CD8-positive, alpha-beta memory T cell (primary cell): Measurements from ENCODE around the gene VAV3. TPM values are rescaled to one million over a fixed set of nuclear protein-coding genes. Genes with fewer than 3 reads are reported as not detected.

Experiments
- CTCF ChIA-PET: fragments of 350-600 bp; sonication (Branson Sonifier 250); formaldehyde crosslinking; loops from one replicate; lab custom pipeline; 2021; ENCODE audit warnings: antibody characterized with exemption; lab: Charles Lee
- POLR2A ChIA-PET: fragments of 350-600 bp; sonication (Branson Sonifier 250); formaldehyde crosslinking; loops from one replicate; lab custom pipeline; 2021; ENCODE audit warnings: antibody characterized with exemption; lab: Charles Lee
- DNase-seq, 5 donors: peaks; one replicate each; pipeline versions ENCODE4 v3.0.0 to v3.0.0-alpha.2; 2020 to 2022; ENCODE audit warnings: mixed read lengths in 1 of 5
- H3K27ac ChIP-seq: one replicate; pipeline ENCODE4 v1.7.0; 2013; ENCODE audit warnings: low read depth, mild to moderate bottlenecking, low read length, moderate library complexity
- H3K27me3 ChIP-seq: 2 replicates; pipeline ENCODE4 v1.7.0; 2013; ENCODE audit warnings: low read length, mild to moderate bottlenecking; ENCODE audit not compliant: insufficient read depth, poor library complexity, severe bottlenecking
- H3K36me3 ChIP-seq: 2 replicates; pipeline ENCODE4 v1.7.0; 2013; ENCODE audit warnings: mild to moderate bottlenecking, low read length, moderate library complexity; ENCODE audit not compliant: insufficient read depth
- H3K4me1 ChIP-seq: 2 replicates; pipeline ENCODE4 v1.7.0; 2013; ENCODE audit warnings: mild to moderate bottlenecking, low read length, moderate library complexity; ENCODE audit not compliant: insufficient read depth
- H3K4me3 ChIP-seq: 2 replicates; pipeline ENCODE4 v1.7.0; 2013; ENCODE audit warnings: mild to moderate bottlenecking, low read length
- H3K9me3 ChIP-seq: 2 replicates; pipeline ENCODE4 v1.7.0; 2013; ENCODE audit warnings: mild to moderate bottlenecking, low read length
- H3K27ac Mint-ChIP-seq, 8 donors: one replicate each; pipeline ENCODE4 v1.8.0; 2020 to 2021; ENCODE audit warnings: mixed read lengths in 8 of 8, mild to moderate bottlenecking in 6 of 8, inconsistent platforms in 3 of 8, moderate library complexity in 3 of 8
- H3K27me3 Mint-ChIP-seq, 2 donors: one replicate each; pipeline ENCODE4 v1.8.0; 2020 to 2021; ENCODE audit warnings: mixed read lengths in 2 of 2, mild to moderate bottlenecking in 1 of 2, moderate library complexity in 1 of 2
- H3K36me3 Mint-ChIP-seq, 3 donors: one replicate each; pipeline ENCODE4 v1.8.0; 2020 to 2021; ENCODE audit warnings: mixed read lengths in 3 of 3, inconsistent platforms in 1 of 3, mild to moderate bottlenecking in 1 of 3
- H3K4me1 Mint-ChIP-seq, 3 donors: one replicate each; pipeline ENCODE4 v1.8.0; 2020 to 2021; ENCODE audit warnings: mixed read lengths in 3 of 3, inconsistent platforms in 1 of 3, mild to moderate bottlenecking in 1 of 3
- H3K4me3 Mint-ChIP-seq, 7 donors: one replicate each; pipeline ENCODE4 v1.8.0; 2020 to 2021; ENCODE audit warnings: mixed read lengths in 7 of 7, mild to moderate bottlenecking in 6 of 7, moderate library complexity in 4 of 7, inconsistent platforms in 2 of 7
- H3K9me3 Mint-ChIP-seq, 5 donors: one replicate each; pipeline ENCODE4 v1.8.0; 2020 to 2022; ENCODE audit warnings: mixed read lengths in 5 of 5, mild to moderate bottlenecking in 3 of 5, moderate library complexity in 2 of 5, inconsistent platforms in 1 of 5
- polyA plus RNA-seq: library from polyadenylated mRNA; unstranded; fragments of 300-500 nt; fragmentation: Illumina TruSeq; gene quantifications from one replicate; pipeline ENCODE4 v1.2.3, GENCODE V29; 2021
- total RNA-seq, 2 experiments: library from RNA; stranded (reverse); gene quantifications; one replicate each; pipeline ENCODE4 v1.2.3, GENCODE V29; 2021

Gene VAV3
- total and polyA plus RNA-seq, 3 experiments from 2014 or later = 4.4 to 13.7 (median 4.7) TPM

DNA sequence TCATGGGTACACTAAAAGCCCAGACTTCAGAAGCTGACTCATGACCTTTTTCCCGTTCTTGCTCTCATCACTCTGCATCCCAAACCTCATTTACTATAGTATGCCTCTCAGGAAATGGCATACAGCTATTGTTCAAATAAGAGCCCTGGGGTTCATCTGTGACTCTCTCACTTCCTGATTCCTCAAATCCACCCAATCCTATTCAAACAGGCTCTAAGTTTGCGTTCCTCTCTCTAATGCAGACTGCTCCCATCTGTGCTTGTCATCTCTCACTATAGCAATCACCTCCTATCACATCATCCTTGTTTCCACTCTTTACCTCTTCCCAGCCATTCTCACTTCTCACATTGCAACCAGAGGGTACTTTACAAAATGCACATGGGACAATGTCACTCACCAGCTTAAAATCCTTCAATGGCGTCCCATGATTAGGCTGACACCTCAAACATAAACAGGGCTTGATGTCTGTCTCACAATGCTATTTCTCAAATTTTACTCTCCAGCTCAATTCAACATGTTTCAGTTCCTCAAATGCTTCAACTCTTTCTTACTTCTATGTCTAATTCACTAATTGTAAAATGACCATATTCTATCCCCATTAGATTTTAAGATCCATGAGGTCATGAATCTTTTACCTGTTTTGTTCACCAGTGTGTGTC lies 415.7 kb downstream of the VAV3 start:
- no peak overlapping the region for H3K27ac ChIP-seq
- no peak for DNase-seq
- Mint-ChIP-seq H3K27me3 (peaks cover 0 to 1% of the 10 kb centered on the region in 2 donors), H3K4me3 (no peak overlapping the region), H3K36me3 (no peaks in the 10 kb centered on the region), H3K9me3 (no peaks in the 10 kb centered on the region), H3K27ac (no peak overlapping the region), H3K4me1 (no peaks in the 10 kb centered on the region)
- no peaks in the 10 kb centered on the region for H3K4me1 ChIP-seq
- no peaks in the 10 kb centered on the region for H3K36me3 ChIP-seq
- H3K27me3 ChIP-seq = no peaks in the 10 kb centered on the region
- H3K9me3 ChIP-seq = no peaks in the 10 kb centered on the region
- POLR2A ChIA-PET = no interaction called here
- H3K4me3 ChIP-seq = no peak overlapping the region
- CTCF ChIA-PET = no interaction called here

DNA sequence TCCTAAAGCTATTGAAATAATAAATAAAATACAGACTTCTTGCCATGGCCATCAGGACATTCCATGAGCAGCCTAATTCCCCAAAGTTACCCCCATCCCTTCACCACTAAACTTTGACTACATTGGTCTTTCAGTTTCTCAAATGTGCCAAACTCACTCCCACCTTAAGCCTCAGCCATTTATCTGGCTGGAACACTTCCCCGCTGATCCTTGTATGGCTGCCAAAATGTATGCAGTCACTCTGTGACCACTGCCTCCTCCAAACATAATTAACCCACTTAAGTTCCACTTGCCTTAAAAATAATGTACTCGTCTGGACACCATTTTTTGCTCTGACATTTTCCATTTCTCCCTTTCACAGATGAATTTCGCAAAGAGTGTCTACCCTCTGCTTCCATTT lies 416.7 kb downstream of the VAV3 start:
- Mint-ChIP-seq H3K4me3 (no peak overlapping the region), H3K9me3 (peaks cover 0 to 2% (median 0%) of the 10 kb centered on the region in 5 donors), H3K36me3 (no peaks in the 10 kb centered on the region), H3K27me3 (peaks cover 0 to 1% of the 10 kb centered on the region in 2 donors), H3K4me1 (no peaks in the 10 kb centered on the region), H3K27ac (no peak overlapping the region)
- Histone ChIP-seq H3K4me1 (no peaks in the 10 kb centered on the region), H3K4me3 (no peak overlapping the region), H3K36me3 (no peaks in the 10 kb centered on the region), H3K9me3 (no peaks in the 10 kb centered on the region), H3K27ac (no peak overlapping the region), H3K27me3 (no peaks in the 10 kb centered on the region)
- ChIA-PET CTCF (no interaction called here), POLR2A (no interaction called here)
- no peak for DNase-seq

DNA sequence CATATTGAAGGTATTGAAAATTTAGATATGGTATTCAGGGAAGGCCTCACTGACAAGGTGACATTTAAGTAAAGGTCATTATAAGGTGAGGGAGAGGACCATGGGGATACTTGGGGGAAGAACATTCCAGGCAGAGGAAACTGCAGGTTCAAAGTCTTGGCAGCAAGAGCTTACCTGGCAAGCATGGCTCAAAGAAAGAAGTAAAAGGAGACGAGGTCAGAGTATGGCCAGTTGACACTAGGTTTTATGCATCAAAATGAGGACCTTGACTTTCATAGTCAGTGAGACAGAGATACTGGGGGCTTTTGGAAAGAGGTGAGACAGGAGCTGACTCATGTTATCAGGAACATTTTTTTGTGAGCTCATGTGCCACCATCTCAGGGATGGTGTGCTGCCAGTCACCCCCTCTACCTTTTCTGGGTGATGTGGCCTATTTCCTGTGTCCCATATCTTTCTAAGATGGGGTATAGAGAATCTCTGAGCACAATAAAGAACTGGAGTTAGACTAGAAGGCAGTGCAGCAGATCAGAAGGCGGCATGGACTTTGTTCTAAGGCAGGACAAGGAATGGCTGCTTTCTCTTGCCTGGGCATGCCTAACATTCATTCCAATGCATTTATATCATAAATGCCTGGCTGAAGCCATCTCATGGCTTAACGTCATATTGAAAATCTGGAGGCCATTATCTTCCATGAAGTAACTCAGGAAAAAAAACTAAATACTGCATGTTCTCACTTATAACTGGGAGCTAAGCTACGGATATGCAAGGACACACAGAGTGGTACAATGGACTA lies 417.4 kb downstream of the VAV3 start:
- Mint-ChIP-seq H3K4me1 (no peaks in the 10 kb centered on the region), H3K4me3 (no peak overlapping the region), H3K36me3 (no peaks in the 10 kb centered on the region), H3K27me3 (peaks cover 1 to 3% of the 10 kb centered on the region in 2 donors), H3K27ac (no peak overlapping the region), H3K9me3 (peaks cover 0 to 4% (median 0%) of the 10 kb centered on the region in 5 donors)
- Histone ChIP-seq H3K4me1 (no peaks in the 10 kb centered on the region), H3K27me3 (no peaks in the 10 kb centered on the region), H3K36me3 (no peaks in the 10 kb centered on the region), H3K9me3 (no peaks in the 10 kb centered on the region), H3K27ac (no peak overlapping the region), H3K4me3 (no peak overlapping the region)
- DNase-seq = no peak
- POLR2A ChIA-PET = no interaction called here
- CTCF ChIA-PET = no interaction called here

DNA sequence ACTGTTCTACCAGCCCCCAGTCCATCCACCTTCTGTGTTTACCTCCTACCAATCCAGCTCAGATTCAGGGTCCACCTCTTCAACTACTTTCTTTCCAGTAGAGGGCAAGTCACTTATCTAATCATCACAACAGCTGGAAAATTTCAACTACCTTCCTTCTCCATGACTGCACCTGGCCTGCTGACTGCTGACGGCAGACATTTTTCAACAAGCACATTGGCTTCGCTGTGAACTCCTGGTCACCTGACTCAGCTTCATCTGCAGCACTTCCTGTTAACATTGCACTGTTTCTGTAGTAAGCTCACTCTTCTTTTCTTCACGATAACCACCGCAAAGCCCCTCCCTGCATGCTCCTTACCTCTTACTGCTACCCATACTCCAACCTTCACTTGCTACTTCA lies 418.4 kb downstream of the VAV3 start:
- H3K4me3 Mint-ChIP-seq = no peak overlapping the region
- no peaks in the 10 kb centered on the region for H3K36me3 Mint-ChIP-seq
- H3K27me3 Mint-ChIP-seq = peaks cover 1 to 4% of the 10 kb centered on the region in 2 donors
- Histone ChIP-seq H3K9me3 (no peaks in the 10 kb centered on the region), H3K36me3 (no peaks in the 10 kb centered on the region), H3K4me3 (no peak overlapping the region), H3K27me3 (no peaks in the 10 kb centered on the region), H3K27ac (no peak overlapping the region), H3K4me1 (no peaks in the 10 kb centered on the region)
- DNase-seq = no peak
- CTCF ChIA-PET = no interaction called here
- no peak overlapping the region for H3K27ac Mint-ChIP-seq
- H3K9me3 Mint-ChIP-seq = peaks cover 0 to 4% (median 0%) of the 10 kb centered on the region in 5 donors
- POLR2A ChIA-PET = no interaction called here
- no peaks in the 10 kb centered on the region for H3K4me1 Mint-ChIP-seq

DNA sequence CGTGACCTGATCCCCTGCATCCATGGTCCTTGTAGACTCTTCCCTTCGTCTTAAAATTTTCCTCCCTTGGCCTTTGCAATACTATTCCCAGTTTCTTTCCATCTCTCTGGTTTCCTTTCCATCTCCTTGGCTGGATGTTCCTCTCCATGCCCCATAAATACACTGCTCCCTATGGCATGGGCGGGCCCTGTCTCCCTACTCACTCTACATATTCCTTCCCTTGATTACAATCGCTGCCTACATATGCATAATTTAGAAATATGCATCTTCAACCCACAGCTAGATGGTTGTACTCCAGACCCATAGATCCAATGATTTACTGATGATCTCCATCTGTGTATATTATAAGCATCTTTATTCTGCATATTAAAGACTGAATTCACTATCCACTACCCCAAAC lies 419.1 kb downstream of the VAV3 start:
- no peaks in the 10 kb centered on the region for H3K36me3 ChIP-seq
- H3K27ac ChIP-seq = no peak overlapping the region
- H3K4me1 ChIP-seq = no peaks in the 10 kb centered on the region
- no peaks in the 10 kb centered on the region for H3K9me3 ChIP-seq
- POLR2A ChIA-PET = no interaction called here
- no peaks in the 10 kb centered on the region for H3K36me3 Mint-ChIP-seq
- peaks cover 3 to 7% of the 10 kb centered on the region in 2 donors for H3K27me3 Mint-ChIP-seq
- H3K27me3 ChIP-seq = no peaks in the 10 kb centered on the region
- DNase-seq = no peak
- no peak overlapping the region for H3K4me3 Mint-ChIP-seq
- H3K4me1 Mint-ChIP-seq = no peaks in the 10 kb centered on the region
- no peak overlapping the region for H3K4me3 ChIP-seq
- peaks cover 0 to 4% (median 0%) of the 10 kb centered on the region in 5 donors for H3K9me3 Mint-ChIP-seq
- H3K27ac Mint-ChIP-seq = no peak overlapping the region
- CTCF ChIA-PET = no interaction called here

DNA sequence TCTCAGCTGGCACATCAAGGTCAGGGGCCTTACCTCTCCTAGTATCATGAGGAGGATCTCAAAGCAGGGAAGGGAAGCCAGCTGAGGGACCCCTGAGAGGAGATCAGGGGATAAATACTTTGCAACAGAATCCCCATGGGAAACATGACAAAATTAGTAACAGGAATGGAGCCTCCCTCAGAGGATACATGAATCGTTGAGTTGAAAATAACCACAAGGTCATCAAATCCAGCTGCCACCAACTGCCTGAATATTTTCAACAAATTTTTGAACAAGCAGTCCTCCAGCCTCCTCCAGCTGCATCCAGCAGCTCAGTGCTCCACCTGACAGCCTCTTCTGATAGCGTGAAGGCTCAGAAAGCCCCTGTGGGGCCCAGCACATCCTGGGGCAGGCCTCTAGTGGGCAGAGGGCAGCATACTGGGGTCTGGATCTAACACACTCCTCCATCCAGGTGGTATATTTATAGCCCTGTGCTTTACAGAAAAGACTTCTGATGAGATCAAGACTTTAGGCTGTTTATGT lies 419.9 kb downstream of the VAV3 start:
- Mint-ChIP-seq H3K27ac (no peak overlapping the region), H3K9me3 (peaks cover 0 to 4% (median 0%) of the 10 kb centered on the region in 5 donors), H3K36me3 (no peaks in the 10 kb centered on the region), H3K4me1 (no peaks in the 10 kb centered on the region), H3K27me3 (peaks cover 9 to 10% of the 10 kb centered on the region in 2 donors), H3K4me3 (no peak overlapping the region)
- ChIA-PET POLR2A (no interaction called here), CTCF (no interaction called here)
- Histone ChIP-seq H3K27ac (no peak overlapping the region), H3K4me1 (no peaks in the 10 kb centered on the region), H3K27me3 (no peaks in the 10 kb centered on the region), H3K9me3 (no peaks in the 10 kb centered on the region), H3K4me3 (no peak overlapping the region), H3K36me3 (no peaks in the 10 kb centered on the region)
- no peak for DNase-seq

DNA sequence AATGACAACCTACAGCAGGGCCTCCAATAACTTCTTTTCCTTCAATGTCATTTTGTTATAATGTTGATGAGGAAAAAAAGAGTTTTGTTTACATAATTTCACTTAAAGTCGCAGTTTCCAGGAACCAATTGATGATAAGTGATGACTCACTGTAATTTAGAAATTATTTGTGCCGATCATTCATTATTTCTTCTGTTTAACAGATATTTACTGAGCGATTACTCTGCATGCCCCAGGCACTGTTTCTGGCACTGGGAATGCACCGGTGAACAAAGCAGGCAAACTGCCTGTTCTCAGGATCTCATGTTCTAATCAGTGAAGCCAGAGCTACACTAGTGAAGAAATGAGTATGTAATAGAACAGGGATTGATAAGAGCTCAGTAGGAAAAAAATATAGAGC lies 420.7 kb downstream of the VAV3 start:
- peaks cover 9% of the 10 kb centered on the region in 2 donors for H3K27me3 Mint-ChIP-seq
- H3K36me3 Mint-ChIP-seq = no peaks in the 10 kb centered on the region
- Histone ChIP-seq H3K27me3 (no peaks in the 10 kb centered on the region), H3K4me3 (no peak overlapping the region), H3K27ac (no peak overlapping the region), H3K4me1 (no peaks in the 10 kb centered on the region), H3K9me3 (no peaks in the 10 kb centered on the region), H3K36me3 (no peaks in the 10 kb centered on the region)
- ChIA-PET CTCF (no interaction called here), POLR2A (no interaction called here)
- DNase-seq = no peak
- no peaks in the 10 kb centered on the region for H3K4me1 Mint-ChIP-seq
- no peak overlapping the region for H3K4me3 Mint-ChIP-seq
- no peak overlapping the region for H3K27ac Mint-ChIP-seq
- H3K9me3 Mint-ChIP-seq = peaks cover 0 to 4% (median 0%) of the 10 kb centered on the region in 5 donors

DNA sequence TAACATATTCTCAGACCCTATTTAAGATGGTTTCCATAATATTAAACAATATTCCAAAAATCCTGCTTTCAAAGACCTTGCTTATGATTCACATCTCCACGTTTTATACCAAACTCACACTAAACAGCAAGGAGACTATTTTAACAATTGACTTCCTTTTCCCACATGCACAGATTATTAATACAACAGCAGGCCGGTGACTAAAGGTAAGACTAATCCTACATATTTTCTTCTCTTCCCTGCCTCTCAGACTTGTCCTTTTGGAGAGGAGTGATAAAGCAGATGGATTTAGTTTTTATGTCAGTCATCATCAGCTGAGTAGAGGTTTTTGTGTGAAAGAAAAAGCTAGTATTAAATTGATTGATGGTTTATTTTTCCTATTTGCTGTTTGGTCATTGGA lies 423.6 kb downstream of the VAV3 start:
- CTCF ChIA-PET = no interaction called here
- no peak for DNase-seq
- H3K36me3 Mint-ChIP-seq = no peaks in the 10 kb centered on the region
- Histone ChIP-seq H3K9me3 (no peaks in the 10 kb centered on the region), H3K36me3 (no peaks in the 10 kb centered on the region), H3K4me1 (no peaks in the 10 kb centered on the region), H3K27ac (no peak overlapping the region), H3K4me3 (no peak overlapping the region), H3K27me3 (no peaks in the 10 kb centered on the region)
- POLR2A ChIA-PET = no interaction called here
- no peaks in the 10 kb centered on the region for H3K4me1 Mint-ChIP-seq
- peaks cover 9% of the 10 kb centered on the region in 2 donors for H3K27me3 Mint-ChIP-seq
- H3K4me3 Mint-ChIP-seq = no peak overlapping the region
- no peak overlapping the region for H3K27ac Mint-ChIP-seq
- H3K9me3 Mint-ChIP-seq = peaks cover 0 to 4% (median 0%) of the 10 kb centered on the region in 5 donors
